H9 (cell line): ENCODE measurements around the gene SYT11. TPM values are rescaled to one million over a fixed set of nuclear protein-coding genes. Genes with fewer than 3 reads are reported as not detected.

ENCODE experiments used
- DNase-seq: peaks from one replicate; pipeline ENCODE4 v3.0.0-alpha.2; 2017
- H2AFZ ChIP-seq: one replicate; pipeline ENCODE4 v1.6.1; 2013; ENCODE audit warnings: mild to moderate bottlenecking, low read length, control low read depth, moderate library complexity
- H2AK5ac ChIP-seq: 2 replicates; pipeline ENCODE4 v1.6.1; 2013; ENCODE audit warnings: low read length, control low read depth, mixed read lengths; ENCODE audit not compliant: insufficient read length
- H2BK120ac ChIP-seq: one replicate; pipeline ENCODE4 v1.6.1; 2013; ENCODE audit warnings: low read depth, mild to moderate bottlenecking, low read length, control low read depth, inconsistent platforms; ENCODE audit not compliant: poor library complexity, severe bottlenecking
- H2BK12ac ChIP-seq: 2 replicates; pipeline ENCODE4 v1.6.1; 2013; ENCODE audit warnings: low read length, control low read depth, mixed read lengths, low read depth; ENCODE audit not compliant: insufficient read length
- H2BK15ac ChIP-seq: 2 replicates; pipeline ENCODE4 v1.6.1; 2013; ENCODE audit warnings: low read depth, low read length, control low read depth
- H2BK20ac ChIP-seq: one replicate; pipeline ENCODE4 v1.6.1; 2013; ENCODE audit warnings: low read depth, mild to moderate bottlenecking, low read length, control low read depth, inconsistent platforms; ENCODE audit not compliant: poor library complexity, severe bottlenecking
- H2BK5ac ChIP-seq: 2 replicates; pipeline ENCODE4 v1.6.1; 2013; ENCODE audit warnings: low read length, control low read depth, mixed read lengths; ENCODE audit not compliant: insufficient read length
- H3K14ac ChIP-seq: 2 replicates; pipeline ENCODE4 v1.6.1; 2013; ENCODE audit warnings: low read length, control low read depth; ENCODE audit not compliant: insufficient read depth
- H3K18ac ChIP-seq: 2 replicates; pipeline ENCODE4 v1.6.1; 2013; ENCODE audit warnings: low read depth, mild to moderate bottlenecking, mixed read lengths, low read length, control low read depth; ENCODE audit not compliant: insufficient read length
- H3K23ac ChIP-seq: 2 replicates; pipeline ENCODE4 v1.6.1; 2013; ENCODE audit warnings: low read length, control low read depth, mixed read lengths, low read depth; ENCODE audit not compliant: insufficient read length
- H3K23me2 ChIP-seq: 2 replicates; pipeline ENCODE4 v1.6.1; 2013; ENCODE audit warnings: low read depth, mild to moderate bottlenecking, mixed read lengths, low read length, control low read depth; ENCODE audit not compliant: insufficient read length, poor library complexity, severe bottlenecking
- H3K27ac ChIP-seq: 2 replicates; pipeline ENCODE4 v1.5.1; 2013; ENCODE audit warnings: low read length, control low read depth, mixed read lengths, low read depth; ENCODE audit not compliant: insufficient read length
- H3K27me3 ChIP-seq: 2 replicates; pipeline ENCODE4 v1.6.1; 2013; ENCODE audit warnings: low read length, control low read depth, inconsistent platforms; ENCODE audit not compliant: insufficient read depth
- H3K4ac ChIP-seq: 2 replicates; pipeline ENCODE4 v1.6.1; 2013; ENCODE audit warnings: low read depth, mild to moderate bottlenecking, control low read depth, inconsistent platforms, low read length, moderate library complexity
- H3K4me1 ChIP-seq: 2 replicates; pipeline ENCODE4 v1.6.1; 2013; ENCODE audit warnings: low read length, control low read depth, inconsistent platforms; ENCODE audit not compliant: insufficient read depth
- H3K4me2 ChIP-seq: 2 replicates; pipeline ENCODE4 v1.6.1; 2013; ENCODE audit warnings: low read length, control low read depth, mixed read lengths; ENCODE audit not compliant: insufficient read length, insufficient read depth
- H3K56ac ChIP-seq: 2 replicates; pipeline ENCODE4 v1.6.1; 2013; ENCODE audit warnings: low read depth, mild to moderate bottlenecking, mixed read lengths, low read length, control low read depth; ENCODE audit not compliant: insufficient read length
- H3K79me1 ChIP-seq: 2 replicates; pipeline ENCODE4 v1.6.1; 2013; ENCODE audit warnings: low read depth, mild to moderate bottlenecking, moderate library complexity, low read length, control low read depth, inconsistent platforms; ENCODE audit not compliant: insufficient read depth, poor library complexity, severe bottlenecking
- H3K79me2 ChIP-seq: 2 replicates; pipeline ENCODE4 v1.6.1; 2013; ENCODE audit warnings: low read length, control low read depth, inconsistent platforms; ENCODE audit not compliant: insufficient read depth
- H3K9ac ChIP-seq: 2 replicates; pipeline ENCODE4 v1.6.1; 2013; ENCODE audit warnings: low read length, control low read depth, mixed read lengths; ENCODE audit not compliant: insufficient read length; ENCODE audit errors: extremely low read depth
- H3K9me3 ChIP-seq: one replicate; pipeline ENCODE4 v1.6.1; 2013; ENCODE audit warnings: low read depth, low read length, inconsistent platforms; ENCODE audit not compliant: control insufficient read depth
- H3T11ph ChIP-seq: one replicate; pipeline ENCODE4 v1.6.1; 2013; ENCODE audit warnings: mild to moderate bottlenecking, low read length, control low read depth, inconsistent platforms
- H4K20me1 ChIP-seq: one replicate; pipeline ENCODE4 v1.6.1; 2013; ENCODE audit not compliant: control insufficient read depth, insufficient read length, insufficient read depth
- H4K5ac ChIP-seq: 2 replicates; pipeline ENCODE4 v1.6.1; 2013; ENCODE audit warnings: low read depth, mild to moderate bottlenecking, mixed read lengths, low read length, control low read depth; ENCODE audit not compliant: insufficient read length
- H4K8ac ChIP-seq: replicated peaks from 2 replicates; pipeline ENCODE4 v1.6.1; 2013; ENCODE audit warnings: low read length, control low read depth, mixed read lengths, low read depth; ENCODE audit not compliant: insufficient read length
- H4K91ac ChIP-seq: 2 replicates; pipeline ENCODE4 v1.6.1; 2013; ENCODE audit warnings: low read depth, mild to moderate bottlenecking, moderate library complexity, mixed read lengths, low read length, control low read depth; ENCODE audit not compliant: insufficient read length
- H3K27ac Mint-ChIP-seq, 3 experiments: 2 replicates in 2 of 3; 3 replicates in 1 of 3; pipeline ENCODE4 v1.8.0; 2020 to 2021; ENCODE audit warnings: mixed read lengths in 3 of 3, mild to moderate bottlenecking in 1 of 3, moderate library complexity in 1 of 3
- H3K27me3 Mint-ChIP-seq: 2 replicates; pipeline ENCODE4 v1.8.0; 2021; ENCODE audit warnings: low read depth, mild to moderate bottlenecking, moderate library complexity, mixed read lengths
- H3K36me3 Mint-ChIP-seq, 3 experiments: 2 replicates in 2 of 3; 3 replicates in 1 of 3; pipeline ENCODE4 v1.8.0; 2020 to 2021; ENCODE audit warnings: low read depth in 3 of 3, mixed read lengths in 3 of 3; ENCODE audit not compliant: insufficient read depth in 1 of 3
- H3K4me1 Mint-ChIP-seq, 2 experiments: 2 replicates each; pipeline ENCODE4 v1.8.0; 2020; ENCODE audit warnings: mixed read lengths in 2 of 2
- H3K4me3 Mint-ChIP-seq, 2 experiments: 2 replicates in 1 of 2; 3 replicates in 1 of 2; pipeline ENCODE4 v1.8.0; 2020 to 2021; ENCODE audit warnings: mild to moderate bottlenecking in 2 of 2, mixed read lengths in 2 of 2, moderate library complexity in 1 of 2
- H3K9me3 Mint-ChIP-seq, 2 experiments: 2 replicates in 1 of 2; 3 replicates in 1 of 2; pipeline ENCODE4 v1.8.0; 2020; ENCODE audit warnings: mild to moderate bottlenecking in 2 of 2, mixed read lengths in 2 of 2, moderate library complexity in 1 of 2
- WGBS: extraction: QIAGEN DNeasy Blood & Tissue Kit; methylation state at CpG from one replicate; pipeline ENCODE4 v1.1.7; 2013; ENCODE audit warnings: missing lambda C conversion rate, low lambda C conversion rate, mixed read lengths; ENCODE audit not compliant: insufficient read length; ENCODE audit errors: extremely low coverage; 5-methylcytosine and 5-hydroxymethylcytosine counted together
- total RNA-seq: library from RNA; stranded (reverse); gene quantifications from 2 replicates; pipeline ENCODE4 v1.2.1, GENCODE V29; 2021
- TF ChIP-seq, protein P1 (sequence below): fragments of 200-600 bp; sonication (generic); conservative IDR thresholded peaks from 3 replicates; pipeline ENCODE4 v1.8.0; 2021; ENCODE audit warnings: antibody characterized with exemption, mild to moderate bottlenecking

Gene SYT11
- total RNA-seq, 1 experiment from 2014 or later: 0.28 TPM

DNA sequence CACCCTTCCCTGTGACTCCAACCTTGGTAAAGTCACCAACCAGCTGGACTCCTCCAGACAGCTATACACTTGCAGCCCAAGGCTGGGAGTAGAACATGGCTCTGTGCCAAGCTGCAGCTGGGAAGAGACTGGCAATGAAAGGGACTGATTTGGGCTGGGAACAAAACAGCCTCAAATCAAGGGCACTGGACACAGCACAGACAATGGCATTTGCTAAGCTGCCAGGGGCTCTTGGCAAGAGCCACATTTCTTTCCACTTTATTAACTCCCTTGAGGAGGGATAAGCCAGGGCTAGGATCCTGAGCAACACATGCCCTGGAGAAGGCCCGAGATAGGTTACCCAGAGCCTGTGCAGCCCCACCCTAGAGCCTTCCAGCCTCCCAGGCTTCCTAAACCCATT lies 12.0 kb downstream of the SYT11 start:
- Histone ChIP-seq H3K4me1 (no peaks in the 10 kb centered on the region), H4K91ac (no peak overlapping the region), H3K14ac (no peak overlapping the region; the same call in 1 of the 2 replicates), H4K8ac (no peak overlapping the region), H4K5ac (no peak overlapping the region), H2BK12ac (no peak overlapping the region), H3K9ac (no peak overlapping the region), H2AFZ (no peak overlapping the region), H3K56ac (no peak overlapping the region), H3K27ac (no peak overlapping the region), H3K79me2 (no peaks in the 10 kb centered on the region), H3K9me3 (no peaks in the 10 kb centered on the region), H3K23ac (no peak overlapping the region), H2AK5ac (no peak overlapping the region), H3K4ac (no peak overlapping the region), H4K20me1 (no peaks in the 10 kb centered on the region), H2BK5ac (no peak overlapping the region), H3T11ph (no peak overlapping the region), H2BK20ac (no peak overlapping the region), H3K79me1 (no peaks in the 10 kb centered on the region), H2BK120ac (no peak overlapping the region), H3K4me2 (no peak overlapping the region), H3K27me3 (no peaks in the 10 kb centered on the region), H3K18ac (no peak overlapping the region), H2BK15ac (no peak overlapping the region), H3K23me2 (no peaks in the 10 kb centered on the region)
- Mint-ChIP-seq H3K36me3 (no peaks in the 10 kb centered on the region), H3K9me3 (no peaks in the 10 kb centered on the region), H3K27me3 (peaks cover 9% of the 10 kb centered on the region), H3K4me3 (no peak overlapping the region), H3K4me1 (no peaks in the 10 kb centered on the region), H3K27ac (no peak overlapping the region; a peak in 1 of 7 replicates)
- TF ChIP-seq, protein P1, sequence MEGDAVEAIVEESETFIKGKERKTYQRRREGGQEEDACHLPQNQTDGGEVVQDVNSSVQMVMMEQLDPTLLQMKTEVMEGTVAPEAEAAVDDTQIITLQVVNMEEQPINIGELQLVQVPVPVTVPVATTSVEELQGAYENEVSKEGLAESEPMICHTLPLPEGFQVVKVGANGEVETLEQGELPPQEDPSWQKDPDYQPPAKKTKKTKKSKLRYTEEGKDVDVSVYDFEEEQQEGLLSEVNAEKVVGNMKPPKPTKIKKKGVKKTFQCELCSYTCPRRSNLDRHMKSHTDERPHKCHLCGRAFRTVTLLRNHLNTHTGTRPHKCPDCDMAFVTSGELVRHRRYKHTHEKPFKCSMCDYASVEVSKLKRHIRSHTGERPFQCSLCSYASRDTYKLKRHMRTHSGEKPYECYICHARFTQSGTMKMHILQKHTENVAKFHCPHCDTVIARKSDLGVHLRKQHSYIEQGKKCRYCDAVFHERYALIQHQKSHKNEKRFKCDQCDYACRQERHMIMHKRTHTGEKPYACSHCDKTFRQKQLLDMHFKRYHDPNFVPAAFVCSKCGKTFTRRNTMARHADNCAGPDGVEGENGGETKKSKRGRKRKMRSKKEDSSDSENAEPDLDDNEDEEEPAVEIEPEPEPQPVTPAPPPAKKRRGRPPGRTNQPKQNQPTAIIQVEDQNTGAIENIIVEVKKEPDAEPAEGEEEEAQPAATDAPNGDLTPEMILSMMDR: no peak
- DNase-seq: no peak
- no CpG with 5 or more reads among the region's 1 CpG for WGBS
